Loucy (cell line): ENCODE data around the gene PNPLA6.

Experiments used
- CTCF ChIP-seq: fragments of 200-600 bp; sonication (generic); conservative IDR thresholded peaks from 2 replicates; pipeline ENCODE4 v1.5.1; 2014; ENCODE audit warnings: mild to moderate bottlenecking, antibody characterized with exemption, low read length
- EZH2phosphoT487 ChIP-seq: fragments of 200-600 bp; IDR thresholded peaks from 2 replicates; pipeline ENCODE4 v1.6.1; 2018; ENCODE audit warnings: antibody characterized with exemption, mild to moderate bottlenecking, moderate library complexity, borderline replicate concordance

- TF ChIP-seq CTCF (no peak), EZH2phosphoT487 (no peak)
Measured at GRCh38 chr19:7540761-7541474, 5.4 kb downstream of the PNPLA6 start.
